ENCODE data around the gene PPIB. TPM values are rescaled to one million over a fixed set of nuclear protein-coding genes. Genes with fewer than 3 reads are reported as not detected.

PPIB gene
- polyA plus RNA-seq, 2 of the 4 experiments (the other 2 are of a cell fraction): 676 to 807 TPM

DNA sequence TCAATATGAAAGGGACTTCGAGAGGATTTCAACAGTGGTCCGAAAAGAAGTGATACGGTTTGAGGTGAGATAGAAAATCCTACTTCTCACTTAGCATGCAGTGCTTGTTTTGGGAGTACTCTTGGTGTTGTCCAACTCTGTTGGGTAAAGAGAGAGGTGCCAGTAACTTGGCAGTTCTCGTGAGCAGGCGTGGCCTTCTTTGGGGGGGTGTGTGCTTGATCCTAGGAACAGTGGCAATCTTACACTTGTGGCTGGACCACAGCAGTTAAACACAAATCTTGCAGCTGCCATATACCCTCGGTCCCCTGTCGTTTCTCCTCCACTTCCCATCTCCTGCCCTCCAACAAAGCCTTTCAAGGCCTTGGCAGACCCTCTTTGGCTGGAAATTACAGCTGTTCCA is 26.5 kb downstream of the PPIB start (continued):
- no peak for TF ChIP-seq MAFK (IDR thresholded peaks at IDR 0.05; ENCODE audit: partially characterized antibody)

DNA sequence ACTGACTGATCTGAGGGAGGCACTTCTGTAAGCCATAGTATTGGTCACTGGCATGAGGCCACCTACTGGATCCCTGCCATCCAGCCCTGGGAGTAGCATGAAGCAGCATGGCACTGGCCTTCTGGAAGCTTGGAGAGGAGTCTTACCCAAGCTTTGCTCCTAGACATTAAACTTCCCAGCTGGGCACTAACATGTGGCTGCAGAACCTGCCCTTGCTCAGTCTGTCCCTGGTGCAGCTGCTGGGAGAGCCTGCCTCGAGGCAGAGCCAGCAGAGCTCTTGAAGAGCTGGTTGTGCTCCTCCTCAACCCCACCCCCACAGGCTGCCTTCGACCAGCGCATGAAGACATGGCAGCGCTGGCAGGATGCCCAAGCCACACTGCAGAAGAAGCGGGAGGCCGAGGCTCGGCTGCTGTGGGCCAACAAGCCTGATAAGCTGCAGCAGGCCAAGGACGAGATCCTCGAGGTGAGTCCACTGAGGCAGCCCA is 28.4 kb downstream of the PPIB start:
- no peak overlapping the region for H3K4me3 ChIP-seq
- no peaks in the 10 kb centered on the region for H3K4me1 ChIP-seq
- DNase-seq (ENCODE audit: low read depth in 1 of 2, low spot score in 1 of 2) (no peak), ATAC-seq (no peak), FAIRE-seq (no peak)
- no peak overlapping the region for H3K4me2 ChIP-seq
- TF ChIP-seq ZSCAN20 (CRISPR knock-in tag; IDR thresholded peaks at IDR 0.05) (no peak), FOSB (CRISPR knock-in tag; IDR thresholded peaks at IDR 0.05) (no peak), CTCF (IDR thresholded peaks at IDR 0.05) (no peak), JUN (IDR thresholded peaks at IDR 0.05) (no peak), SMC3 (IDR thresholded peaks at IDR 0.05) (no peak), NPAS2 (CRISPR knock-in tag; IDR thresholded peaks at IDR 0.05; ENCODE audit: borderline replicate concordance) (no peak), HOXB13 (CRISPR knock-in tag; IDR thresholded peaks at IDR 0.05; ENCODE audit: low read depth) (no peak), ZFP36 (IDR thresholded peaks at IDR 0.05; ENCODE audit: borderline replicate concordance, partially characterized antibody) (no peak)
- TF ChIP-seq, protein P1, sequence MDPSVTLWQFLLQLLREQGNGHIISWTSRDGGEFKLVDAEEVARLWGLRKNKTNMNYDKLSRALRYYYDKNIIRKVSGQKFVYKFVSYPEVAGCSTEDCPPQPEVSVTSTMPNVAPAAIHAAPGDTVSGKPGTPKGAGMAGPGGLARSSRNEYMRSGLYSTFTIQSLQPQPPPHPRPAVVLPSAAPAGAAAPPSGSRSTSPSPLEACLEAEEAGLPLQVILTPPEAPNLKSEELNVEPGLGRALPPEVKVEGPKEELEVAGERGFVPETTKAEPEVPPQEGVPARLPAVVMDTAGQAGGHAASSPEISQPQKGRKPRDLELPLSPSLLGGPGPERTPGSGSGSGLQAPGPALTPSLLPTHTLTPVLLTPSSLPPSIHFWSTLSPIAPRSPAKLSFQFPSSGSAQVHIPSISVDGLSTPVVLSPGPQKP (IDR thresholded peaks at IDR 0.05; ENCODE audit: low read depth, low read length): no peak
- 94% methylated on average over 6 of the region's 9 CpGs for WGBS (ENCODE audit: missing lambda C conversion rate)
- H3K27ac ChIP-seq: no peak overlapping the region
- ChIA-PET CTCF (interaction anchor here (0.9 to 6.0 kb wide), 9 partner anchors 10 to 525 kb away, joined by 3 to 21 read pairs (median 6); partner anchors contain the start of gene SNX1), POLR2A (no interaction called here)
- no peaks in the 10 kb centered on the region for H3K9me3 ChIP-seq

GRCh38 chr15:64133623-64134344 is 29.0 kb downstream of the PPIB start:
- Histone ChIP-seq H3K4me1 (no peaks in the 10 kb centered on the region), H3K27ac (no peak overlapping the region), H3K9me3 (no peaks in the 10 kb centered on the region), H3K4me3 (no peak overlapping the region), H3K4me2 (no peak overlapping the region)
- ChIA-PET CTCF (interaction anchor here (0.7 to 6.0 kb wide), 9 partner anchors 10 to 524 kb away, joined by 3 to 21 read pairs (median 4); partner anchors contain the start of gene SNX1), POLR2A (no interaction called here)
- TF ChIP-seq REST (IDR thresholded peaks at IDR 0.05) (no peak), GATA3 (IDR thresholded peaks at IDR 0.05; ENCODE audit: borderline replicate concordance) (no peak), KDM5A (IDR thresholded peaks at IDR 0.05) (no peak), HDAC2 (IDR thresholded peaks at IDR 0.05) (no peak), HOXB13 (CRISPR knock-in tag; IDR thresholded peaks at IDR 0.05; ENCODE audit: low read depth) (no peak), ZC3H11A (IDR thresholded peaks at IDR 0.05) (no peak)
- TF ChIP-seq, protein P2, sequence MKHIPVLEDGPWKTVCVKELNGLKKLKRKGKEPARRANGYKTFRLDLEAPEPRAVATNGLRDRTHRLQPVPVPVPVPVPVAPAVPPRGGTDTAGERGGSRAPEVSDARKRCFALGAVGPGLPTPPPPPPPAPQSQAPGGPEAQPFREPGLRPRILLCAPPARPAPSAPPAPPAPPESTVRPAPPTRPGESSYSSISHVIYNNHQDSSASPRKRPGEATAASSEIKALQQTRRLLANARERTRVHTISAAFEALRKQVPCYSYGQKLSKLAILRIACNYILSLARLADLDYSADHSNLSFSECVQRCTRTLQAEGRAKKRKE (CRISPR knock-in tag; IDR thresholded peaks at IDR 0.05; ENCODE audit: low read depth): no peak
- TF ChIP-seq, protein P3, sequence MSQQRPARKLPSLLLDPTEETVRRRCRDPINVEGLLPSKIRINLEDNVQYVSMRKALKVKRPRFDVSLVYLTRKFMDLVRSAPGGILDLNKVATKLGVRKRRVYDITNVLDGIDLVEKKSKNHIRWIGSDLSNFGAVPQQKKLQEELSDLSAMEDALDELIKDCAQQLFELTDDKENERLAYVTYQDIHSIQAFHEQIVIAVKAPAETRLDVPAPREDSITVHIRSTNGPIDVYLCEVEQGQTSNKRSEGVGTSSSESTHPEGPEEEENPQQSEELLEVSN (IDR thresholded peaks at IDR 0.05; ENCODE audit: borderline replicate concordance, low read depth): no peak
- ATAC-seq (no peak), DNase-seq (ENCODE audit: low read depth in 1 of 2, low spot score in 1 of 2) (no peak), FAIRE-seq (no peak)
- 93% methylated on average over 10 of the region's 10 CpGs for WGBS (ENCODE audit: missing lambda C conversion rate)
